ENCODE measurements around the gene QSOX2.

The QSOX2 gene

GRCh38 chr9:136230773-136231172, 14.8 kb downstream of the QSOX2 start:
- no CpG with 5 or more reads among the region's 9 CpGs for WGBS, 2 donors (ENCODE audit: extremely low coverage in 2 of 2, insufficient read length in 2 of 2, insufficient replicate concordance in 1 of 2)
- no peak for DNase-seq (ENCODE audit: low spot score)
- H2BK5ac ChIP-seq (ENCODE audit: low read length): no peak overlapping the region

GRCh38 chr9:136230365-136230764, 15.2 kb downstream of the QSOX2 start:
- no peak overlapping the region for H2BK12ac ChIP-seq (ENCODE audit: low read length)
- H2BK120ac ChIP-seq (ENCODE audit: low read depth, low read length): no peak overlapping the region
- no peak overlapping the region for H3K4me3 ChIP-seq (ENCODE audit: low read length in 2 of 2)
- no peaks in the 10 kb centered on the region for H3K4me1 ChIP-seq (ENCODE audit: control insufficient read depth in 2 of 2, insufficient read depth in 1 of 2, low read depth in 1 of 2, low read length in 2 of 2)
- H3K4me2 ChIP-seq (ENCODE audit: insufficient read depth, low read length, poor library complexity, severe bottlenecking): no peak overlapping the region
- DNase-seq (ENCODE audit: low spot score): no peak
- H3K9ac ChIP-seq (ENCODE audit: low read depth, low read length, poor library complexity): no peak overlapping the region
- no peak overlapping the region for H2BK5ac ChIP-seq (ENCODE audit: low read length)
- H2AK5ac ChIP-seq (ENCODE audit: low read depth, low read length): no peak overlapping the region
- H3K14ac ChIP-seq (ENCODE audit: low read length): no peak overlapping the region
- H3K36me3 ChIP-seq (replicated peaks in 1 of 2; ENCODE audit: control insufficient read depth in 2 of 2, insufficient read depth in 2 of 2, low read length in 2 of 2): peaks cover 12 to 54% of the 10 kb centered on the region in 2 donors
- no CpG with 5 or more reads among the region's 10 CpGs for WGBS, 2 donors (ENCODE audit: extremely low coverage in 2 of 2, insufficient read length in 2 of 2, insufficient replicate concordance in 1 of 2)
- no peak overlapping the region for H3K27ac ChIP-seq (replicated peaks; ENCODE audit: low read length)
- peaks cover 23% of the 10 kb centered on the region for H3K79me1 ChIP-seq (ENCODE audit: low read depth, low read length)
- no peak overlapping the region for H3K23ac ChIP-seq (ENCODE audit: low read depth, low read length, poor library complexity)
- no peak overlapping the region for H2AFZ ChIP-seq (ENCODE audit: low read length)
- no peak overlapping the region for H4K91ac ChIP-seq (ENCODE audit: low read depth, low read length, poor library complexity)
- H4K8ac ChIP-seq (ENCODE audit: low read depth, low read length): no peak overlapping the region
- H3K18ac ChIP-seq (ENCODE audit: low read length): no peak overlapping the region
- H3K9me3 ChIP-seq (replicated peaks in 1 of 2; ENCODE audit: control insufficient read depth in 2 of 2, insufficient read depth in 1 of 2, low read depth in 1 of 2, low read length in 2 of 2): no peaks in the 10 kb centered on the region
- no peak overlapping the region for H2BK15ac ChIP-seq (ENCODE audit: low read length)
- H3K27me3 ChIP-seq (ENCODE audit: control insufficient read depth in 3 of 3, insufficient read depth in 3 of 3, low read depth in 1 of 3, low read length in 3 of 3): no peaks in the 10 kb centered on the region
- no peak overlapping the region for H3K4ac ChIP-seq (ENCODE audit: low read length)

More at GRCh38 chr9:136230773-136231172, 14.8 kb downstream of the QSOX2 start:
- Histone ChIP-seq H4K91ac (ENCODE audit: low read depth, low read length, poor library complexity) (no peak overlapping the region), H3K79me1 (ENCODE audit: low read depth, low read length) (peaks cover 22% of the 10 kb centered on the region), H2AFZ (ENCODE audit: low read length) (no peak overlapping the region), H3K4ac (ENCODE audit: low read length) (no peak overlapping the region), H3K4me3 (ENCODE audit: low read length in 2 of 2) (no peak overlapping the region), H3K23ac (ENCODE audit: low read depth, low read length, poor library complexity) (no peak overlapping the region), H3K27me3 (ENCODE audit: control insufficient read depth in 3 of 3, insufficient read depth in 3 of 3, low read depth in 1 of 3, low read length in 3 of 3) (no peaks in the 10 kb centered on the region), H2BK12ac (ENCODE audit: low read length) (no peak overlapping the region), H3K4me1 (ENCODE audit: control insufficient read depth in 2 of 2, insufficient read depth in 1 of 2, low read depth in 1 of 2, low read length in 2 of 2) (no peaks in the 10 kb centered on the region), H3K9ac (ENCODE audit: low read depth, low read length, poor library complexity) (no peak overlapping the region), H3K27ac (replicated peaks; ENCODE audit: low read length) (no peak overlapping the region), H3K4me2 (ENCODE audit: insufficient read depth, low read length, poor library complexity, severe bottlenecking) (no peak overlapping the region), H3K9me3 (replicated peaks in 1 of 2; ENCODE audit: control insufficient read depth in 2 of 2, insufficient read depth in 1 of 2, low read depth in 1 of 2, low read length in 2 of 2) (no peaks in the 10 kb centered on the region), H3K14ac (ENCODE audit: low read length) (no peak overlapping the region), H2BK15ac (ENCODE audit: low read length) (no peak overlapping the region), H3K36me3 (replicated peaks in 1 of 2; ENCODE audit: control insufficient read depth in 2 of 2, insufficient read depth in 2 of 2, low read length in 2 of 2) (peaks cover 14 to 54% of the 10 kb centered on the region in 2 donors), H2BK120ac (ENCODE audit: low read depth, low read length) (no peak overlapping the region), H2AK5ac (ENCODE audit: low read depth, low read length) (no peak overlapping the region), H3K18ac (ENCODE audit: low read length) (no peak overlapping the region), H4K8ac (ENCODE audit: low read depth, low read length) (no peak overlapping the region)

GRCh38 chr9:136229096-136230065, 16.2 kb downstream of the QSOX2 start:
- H2AK5ac ChIP-seq (ENCODE audit: low read depth, low read length): no peak overlapping the region
- H3K4me3 ChIP-seq (ENCODE audit: low read length in 2 of 2): no peak overlapping the region
- H3K4me2 ChIP-seq (ENCODE audit: insufficient read depth, low read length, poor library complexity, severe bottlenecking): no peak overlapping the region
- no peak overlapping the region for H2BK15ac ChIP-seq (ENCODE audit: low read length)
- H2BK12ac ChIP-seq (ENCODE audit: low read length): no peak overlapping the region
- H4K8ac ChIP-seq (ENCODE audit: low read depth, low read length): no peak overlapping the region
- peaks cover 8 to 55% of the 10 kb centered on the region in 2 donors for H3K36me3 ChIP-seq (replicated peaks in 1 of 2; ENCODE audit: control insufficient read depth in 2 of 2, insufficient read depth in 2 of 2, low read length in 2 of 2)
- no peak overlapping the region for H3K18ac ChIP-seq (ENCODE audit: low read length)
- no peak overlapping the region for H3K4ac ChIP-seq (ENCODE audit: low read length)
- no peak for DNase-seq (ENCODE audit: low spot score)
- H3K27me3 ChIP-seq (ENCODE audit: control insufficient read depth in 3 of 3, insufficient read depth in 3 of 3, low read depth in 1 of 3, low read length in 3 of 3): no peaks in the 10 kb centered on the region
- H3K4me1 ChIP-seq (ENCODE audit: control insufficient read depth in 2 of 2, insufficient read depth in 1 of 2, low read depth in 1 of 2, low read length in 2 of 2): no peaks in the 10 kb centered on the region
- no peak overlapping the region for H2AFZ ChIP-seq (ENCODE audit: low read length)
- H3K14ac ChIP-seq (ENCODE audit: low read length): no peak overlapping the region
- no peak overlapping the region for H4K91ac ChIP-seq (ENCODE audit: low read depth, low read length, poor library complexity)
- H3K27ac ChIP-seq (replicated peaks; ENCODE audit: low read length): no peak overlapping the region
- no peak overlapping the region for H3K9ac ChIP-seq (ENCODE audit: low read depth, low read length, poor library complexity)
- no peaks in the 10 kb centered on the region for H3K9me3 ChIP-seq (replicated peaks in 1 of 2; ENCODE audit: control insufficient read depth in 2 of 2, insufficient read depth in 1 of 2, low read depth in 1 of 2, low read length in 2 of 2)
- no peak overlapping the region for H3K23ac ChIP-seq (ENCODE audit: low read depth, low read length, poor library complexity)
- WGBS, 2 donors (ENCODE audit: extremely low coverage in 2 of 2, insufficient read length in 2 of 2, insufficient replicate concordance in 1 of 2): no CpG with 5 or more reads among the region's 33 CpGs
- H2BK5ac ChIP-seq (ENCODE audit: low read length): no peak overlapping the region
- H2BK120ac ChIP-seq (ENCODE audit: low read depth, low read length): no peak overlapping the region
- peaks cover 14% of the 10 kb centered on the region for H3K79me1 ChIP-seq (ENCODE audit: low read depth, low read length)

GRCh38 chr9:136228107-136228875, 17.3 kb downstream of the QSOX2 start:
- Histone ChIP-seq H3K18ac (ENCODE audit: low read length) (no peak overlapping the region), H3K23ac (ENCODE audit: low read depth, low read length, poor library complexity) (no peak overlapping the region), H2BK12ac (ENCODE audit: low read length) (no peak overlapping the region), H3K9me3 (replicated peaks in 1 of 2; ENCODE audit: control insufficient read depth in 2 of 2, insufficient read depth in 1 of 2, low read depth in 1 of 2, low read length in 2 of 2) (no peaks in the 10 kb centered on the region), H2BK5ac (ENCODE audit: low read length) (no peak overlapping the region), H2BK15ac (ENCODE audit: low read length) (no peak overlapping the region), H3K79me1 (ENCODE audit: low read depth, low read length) (peaks cover 16% of the 10 kb centered on the region), H4K91ac (ENCODE audit: low read depth, low read length, poor library complexity) (no peak overlapping the region), H3K4me3 (ENCODE audit: low read length in 2 of 2) (no peak overlapping the region), H2BK120ac (ENCODE audit: low read depth, low read length) (no peak overlapping the region), H3K27me3 (ENCODE audit: control insufficient read depth in 3 of 3, insufficient read depth in 3 of 3, low read depth in 1 of 3, low read length in 3 of 3) (no peaks in the 10 kb centered on the region), H3K36me3 (replicated peaks in 1 of 2; ENCODE audit: control insufficient read depth in 2 of 2, insufficient read depth in 2 of 2, low read length in 2 of 2) (peaks cover 11 to 55% of the 10 kb centered on the region in 2 donors), H2AK5ac (ENCODE audit: low read depth, low read length) (no peak overlapping the region), H3K4me2 (ENCODE audit: insufficient read depth, low read length, poor library complexity, severe bottlenecking) (no peak overlapping the region), H2AFZ (ENCODE audit: low read length) (no peak overlapping the region), H3K4ac (ENCODE audit: low read length) (no peak overlapping the region), H3K4me1 (ENCODE audit: control insufficient read depth in 2 of 2, insufficient read depth in 1 of 2, low read depth in 1 of 2, low read length in 2 of 2) (no peaks in the 10 kb centered on the region), H3K27ac (replicated peaks; ENCODE audit: low read length) (no peak overlapping the region), H3K9ac (ENCODE audit: low read depth, low read length, poor library complexity) (no peak overlapping the region), H4K8ac (ENCODE audit: low read depth, low read length) (no peak overlapping the region), H3K14ac (ENCODE audit: low read length) (no peak overlapping the region)
- no CpG with 5 or more reads among the region's 18 CpGs for WGBS, 2 donors (ENCODE audit: extremely low coverage in 2 of 2, insufficient read length in 2 of 2, insufficient replicate concordance in 1 of 2)
- DNase-seq (ENCODE audit: low spot score): no peak

All from neuronal stem cell (in vitro differentiated cells).